ENCODE measurements around the gene CRTAP. TPM values are rescaled to one million over a fixed set of nuclear protein-coding genes. Genes with fewer than 3 reads are reported as not detected.

The CRTAP gene
- total RNA-seq, 2 donors from 2014 or later: 419 to 454 TPM

DNA sequence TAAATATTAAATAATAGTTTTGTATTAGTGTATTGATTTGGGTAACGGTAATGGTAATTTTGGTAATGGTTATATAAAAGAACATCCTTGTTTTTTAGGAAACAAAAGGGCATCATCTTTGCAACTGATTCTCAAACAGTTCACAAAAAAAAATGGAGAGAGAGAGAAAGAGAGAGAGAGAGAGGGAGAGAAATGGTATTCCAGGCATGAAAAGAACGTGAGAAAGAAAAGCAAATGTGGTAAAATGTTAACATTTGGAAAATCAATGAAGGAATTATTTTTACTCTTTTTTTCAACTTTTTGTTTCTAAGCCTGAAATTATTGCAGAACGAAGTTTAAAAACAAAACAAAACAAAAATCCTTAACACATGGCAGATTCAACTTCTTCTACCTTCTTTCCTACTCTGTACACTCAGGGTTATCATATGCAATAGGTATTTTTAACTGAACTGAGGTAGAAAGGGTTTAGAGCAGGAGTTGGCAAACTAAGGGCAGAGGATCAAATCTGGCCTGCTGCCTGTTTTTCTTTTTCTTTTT lies 14.6 kb upstream of the CRTAP start:
- Histone ChIP-seq H3K27ac (no peak overlapping the region), H3K27me3 (replicated peaks; ENCODE audit: insufficient read depth) (no peaks in the 10 kb centered on the region), H3K9me3 (no peaks in the 10 kb centered on the region), H3K4me1 (ENCODE audit: control insufficient read depth in 1 of 2, low read depth in 2 of 2) (peaks cover 7 to 9% of the 10 kb centered on the region in 2 donors), H3K36me3 (no peaks in the 10 kb centered on the region), H3K4me3 (no peak overlapping the region)
- TF ChIP-seq CTCF (IDR thresholded peaks at IDR 0.05): no peak
- ATAC-seq (ENCODE audit: insufficient number of reproducible peaks, low FRiP score, low read depth): no peak
- no peak for DNase-seq (ENCODE audit: low spot score)

DNA sequence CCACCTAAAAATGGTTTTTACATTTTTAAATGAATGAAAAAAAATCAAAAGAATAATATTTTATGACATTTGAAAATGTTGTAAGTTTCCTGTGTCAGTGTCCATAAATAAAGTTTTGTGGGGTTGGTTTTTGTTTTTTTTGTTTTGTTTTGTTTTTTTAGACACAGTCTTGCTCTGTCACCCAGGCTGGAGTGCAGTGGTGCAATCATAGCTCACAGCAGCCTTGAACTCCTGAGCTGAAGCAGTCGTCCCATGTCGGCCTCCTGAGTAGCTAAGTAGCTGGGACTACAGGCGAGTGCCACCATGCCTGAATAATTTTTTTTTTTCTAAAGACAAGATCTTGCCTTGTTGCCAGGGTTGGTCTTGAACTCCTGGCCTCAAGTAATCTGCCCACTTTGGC lies 14.1 kb upstream of the CRTAP start:
- Histone ChIP-seq H3K4me1 (ENCODE audit: control insufficient read depth in 1 of 2, low read depth in 2 of 2) (peaks cover 7 to 9% of the 10 kb centered on the region in 2 donors), H3K27me3 (replicated peaks; ENCODE audit: insufficient read depth) (no peaks in the 10 kb centered on the region), H3K36me3 (no peaks in the 10 kb centered on the region), H3K27ac (no peak overlapping the region), H3K4me3 (no peak overlapping the region), H3K9me3 (no peaks in the 10 kb centered on the region)
- ATAC-seq (ENCODE audit: insufficient number of reproducible peaks, low FRiP score, low read depth) (no peak), DNase-seq (ENCODE audit: low spot score) (no peak)
- TF ChIP-seq CTCF (IDR thresholded peaks at IDR 0.05): no peak

- H3K4me3 ChIP-seq: no peak overlapping the region
- H3K9me3 ChIP-seq: no peaks in the 10 kb centered on the region
- no peak for TF ChIP-seq CTCF (IDR thresholded peaks at IDR 0.05)
- ATAC-seq (ENCODE audit: insufficient number of reproducible peaks, low FRiP score, low read depth) (no peak), DNase-seq (ENCODE audit: low spot score) (no peak)
- H3K36me3 ChIP-seq: no peaks in the 10 kb centered on the region
- peaks cover 7 to 8% of the 10 kb centered on the region in 2 donors for H3K4me1 ChIP-seq (ENCODE audit: control insufficient read depth in 1 of 2, low read depth in 2 of 2)
- H3K27ac ChIP-seq: no peak overlapping the region
- H3K27me3 ChIP-seq (replicated peaks; ENCODE audit: insufficient read depth): no peaks in the 10 kb centered on the region
These were observed 13.6 kb upstream of the CRTAP start for GRCh38 chr3:33100229-33100628.

DNA sequence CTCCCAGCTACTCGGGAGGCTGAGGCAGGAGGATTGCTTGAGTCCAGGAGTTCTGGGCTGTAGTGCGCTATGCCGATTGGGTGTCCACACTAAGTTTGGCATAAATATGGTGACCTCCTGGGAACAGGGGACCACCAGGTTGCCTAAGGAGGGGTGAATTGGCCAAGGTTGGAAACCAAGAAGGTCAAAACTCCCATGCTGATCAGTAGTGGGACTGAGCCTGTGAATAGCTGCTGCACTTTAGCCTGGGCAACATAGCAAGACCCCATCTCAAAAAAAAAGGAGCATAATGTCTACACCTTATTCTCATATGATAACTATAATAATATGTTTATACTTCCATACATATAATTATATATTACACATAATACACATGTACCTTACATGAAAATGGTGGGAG lies 10.8 kb upstream of the CRTAP start:
- Histone ChIP-seq H3K4me3 (no peak overlapping the region), H3K36me3 (no peaks in the 10 kb centered on the region), H3K27ac (no peak overlapping the region), H3K9me3 (no peaks in the 10 kb centered on the region), H3K27me3 (replicated peaks; ENCODE audit: insufficient read depth) (no peaks in the 10 kb centered on the region), H3K4me1 (ENCODE audit: control insufficient read depth in 1 of 2, low read depth in 2 of 2) (no peaks in the 10 kb centered on the region)
- TF ChIP-seq CTCF (IDR thresholded peaks at IDR 0.05): no peak
- no peak for ATAC-seq (ENCODE audit: insufficient number of reproducible peaks, low FRiP score, low read depth)
- DNase-seq (ENCODE audit: low spot score): no peak

DNA sequence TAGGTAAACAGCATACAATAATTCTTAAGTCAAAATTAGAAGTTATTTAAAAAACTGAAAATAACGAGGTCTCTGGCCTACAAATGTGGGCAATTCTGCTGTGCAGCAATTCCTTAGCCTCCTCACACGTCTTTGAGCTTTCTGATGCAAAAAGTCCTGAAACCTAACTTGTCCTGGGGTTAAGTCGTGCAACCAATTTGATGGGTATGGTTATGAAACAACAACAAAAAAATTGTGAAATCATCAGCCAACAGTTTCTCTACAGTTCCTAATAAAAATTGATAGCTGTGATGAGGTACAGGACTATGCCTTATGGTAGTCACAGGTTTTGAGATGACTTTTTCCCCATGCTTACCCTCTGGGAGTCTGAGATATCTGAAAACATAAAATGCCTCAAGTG lies 10.3 kb upstream of the CRTAP start:
- DNase-seq (ENCODE audit: low spot score): no peak
- Histone ChIP-seq H3K36me3 (no peaks in the 10 kb centered on the region), H3K27me3 (replicated peaks; ENCODE audit: insufficient read depth) (no peaks in the 10 kb centered on the region), H3K27ac (no peak overlapping the region), H3K4me3 (no peak overlapping the region), H3K4me1 (ENCODE audit: control insufficient read depth in 1 of 2, low read depth in 2 of 2) (no peaks in the 10 kb centered on the region), H3K9me3 (no peaks in the 10 kb centered on the region)
- TF ChIP-seq CTCF (IDR thresholded peaks at IDR 0.05): no peak
- no peak for ATAC-seq (ENCODE audit: insufficient number of reproducible peaks, low FRiP score, low read depth)
